GM12865 (cell line): ENCODE measurements around the gene CCND2.
A peak's percentile ranks its signal among the peaks of the same experiment; 100 is the strongest.

Source experiments
- DNase-seq: peaks from one replicate; pipeline ENCODE4 v3.0.0; 2010; ENCODE audit warnings: low read depth
- H3K4me3 ChIP-seq: 2 replicates; pipeline ENCODE4 v1.5.1; 2011; ENCODE audit warnings: mild to moderate bottlenecking, low read depth, low read length, control low read depth
- CTCF ChIP-seq: IDR thresholded peaks from 2 replicates; pipeline ENCODE4 v1.5.1; 2011; ENCODE audit warnings: low read length, control low read depth, low read depth, inconsistent platforms; ENCODE audit not compliant: insufficient read depth; ENCODE audit errors: missing control alignments

Gene CCND2

GRCh38 chr12:4267704-4268328 is 5.7 kb upstream of the CCND2 start:
- no peak overlapping the region for H3K4me3 ChIP-seq
- no peak for DNase-seq
- TF ChIP-seq CTCF, result no peak

GRCh38 chr12:4268329-4269181 is 5.0 kb upstream of the CCND2 start:
- no peak for DNase-seq
- TF ChIP-seq CTCF, result no peak
- peak overlapping the region; percentile 55 for H3K4me3 ChIP-seq

GRCh38 chr12:4269279-4269991 is 4.1 kb upstream of the CCND2 start:
- TF ChIP-seq CTCF, result peak; percentile 27
- DNase-seq, result peak; percentile 82
- peak overlapping the region; percentile 87 for H3K4me3 ChIP-seq

GRCh38 chr12:4270016-4270830 is 3.3 kb upstream of the CCND2 start:
- H3K4me3 ChIP-seq, result peak overlapping the region; percentile 87
- no peak for DNase-seq
- no peak for TF ChIP-seq CTCF

GRCh38 chr12:4270831-4271716 is 2.5 kb upstream of the CCND2 start:
- TF ChIP-seq CTCF, result no peak
- peak overlapping the region; percentile 87 for H3K4me3 ChIP-seq
- DNase-seq, result peak; percentile 67
